Breast epithelium (tissue), 4 donors: Measurements from ENCODE around the gene LRCH4. TPM values are rescaled to one million over a fixed set of nuclear protein-coding genes. Genes with fewer than 3 reads are reported as not detected.

Experiments
- DNase-seq, 2 donors: peaks; one replicate each; pipeline ENCODE4 v3.0.0-alpha.2; 2019; ENCODE audit warnings: low spot score in 2 of 2
- H3K27ac ChIP-seq, 2 donors: fragments of 200-600 bp; sonication (generic) in 1 of 2; one replicate each; pipeline ENCODE4 v1.5.1; 2016 to 2019; ENCODE audit warnings: mild to moderate bottlenecking in 1 of 2
- H3K27me3 ChIP-seq, 2 donors: fragments of 200-600 bp; sonication (generic) in 1 of 2; one replicate each; pipeline versions ENCODE4 v1.5.1 to v1.6.0; 2017 to 2019; ENCODE audit warnings: control low read depth in 1 of 2, mild to moderate bottlenecking in 1 of 2
- H3K36me3 ChIP-seq: fragments of 200-600 bp; one replicate; pipeline ENCODE4 v1.5.1; 2019
- H3K4me1 ChIP-seq, 2 donors: fragments of 200-600 bp; sonication (generic); one replicate each; pipeline ENCODE4 v1.5.1; 2016 to 2019; ENCODE audit warnings: control low read depth in 1 of 2
- H3K4me3 ChIP-seq, 3 donors: fragments of 200-600 bp; sonication (generic); 1 replicate in 2 of 3; 2 replicates in 1 of 3; pipeline ENCODE4 v1.5.1; 2016 to 2019; ENCODE audit warnings: mild to moderate bottlenecking in 3 of 3, moderate library complexity in 2 of 3
- H3K9me3 ChIP-seq, 2 donors: fragments of 200-600 bp; sonication (generic) in 1 of 2; one replicate each; pipeline ENCODE4 v1.5.1; 2016 to 2019; ENCODE audit warnings: control low read depth in 1 of 2
- POLR2A ChIP-seq: fragments of 450-650 bp; IDR thresholded peaks from one replicate; pipeline ENCODE4 v1.6.1; 2016; ENCODE audit warnings: antibody characterized with exemption, mild to moderate bottlenecking, moderate library complexity
- POLR2AphosphoS5 ChIP-seq, 3 donors: sonication (generic); formaldehyde crosslinking; IDR thresholded peaks; one replicate each; pipeline ENCODE4 v1.6.1; 2017; ENCODE audit warnings: antibody characterized with exemption in 3 of 3
- intact Hi-C: fragments of 100-400 bp; cut with DNase I; formaldehyde crosslinking; loops from one replicate; pipeline ENCODE4 v1.15.1; 2023; ENCODE audit warnings: low total_unique reads
- total RNA-seq, 3 donors: library from RNA; depleted of rRNA; stranded (reverse); fragments of >200 nt; gene quantifications; one replicate each; pipeline ENCODE4 v1.1.0, GENCODE V29; 2016
- TF ChIP-seq, protein P1 (sequence below), 3 donors: fragments of 450-650 bp; IDR thresholded peaks; one replicate each; pipeline ENCODE4 v1.5.1; 2016 to 2017; ENCODE audit warnings: antibody characterized with exemption in 3 of 3, mild to moderate bottlenecking in 3 of 3, moderate library complexity in 3 of 3

The LRCH4 gene
- total RNA-seq, 3 donors from 2014 or later: 49.6 to 89.1 (median 88.1) TPM

GRCh38 chr7:100604976-100605911 lies 19.3 kb upstream of the LRCH4 start:
- intact Hi-C loops: loop anchor here (10.0 kb wide), 1 partner anchor 70 kb away; the partner anchor contains the start of gene GNB2
- DNase-seq: no peak
- Histone ChIP-seq H3K36me3 (no peaks in the 10 kb centered on the region), H3K9me3 (no peaks in the 10 kb centered on the region), H3K4me3 (peak overlapping the region; percentile 63 to 76 (median 69)), H3K4me1 (no peaks in the 10 kb centered on the region), H3K27me3 (no peaks in the 10 kb centered on the region), H3K27ac (peak overlapping the region; percentile 82)
- TF ChIP-seq POLR2A (no peak), POLR2AphosphoS5 (IDR thresholded peaks at IDR 0.05) (no peak)
- TF ChIP-seq, protein P1, sequence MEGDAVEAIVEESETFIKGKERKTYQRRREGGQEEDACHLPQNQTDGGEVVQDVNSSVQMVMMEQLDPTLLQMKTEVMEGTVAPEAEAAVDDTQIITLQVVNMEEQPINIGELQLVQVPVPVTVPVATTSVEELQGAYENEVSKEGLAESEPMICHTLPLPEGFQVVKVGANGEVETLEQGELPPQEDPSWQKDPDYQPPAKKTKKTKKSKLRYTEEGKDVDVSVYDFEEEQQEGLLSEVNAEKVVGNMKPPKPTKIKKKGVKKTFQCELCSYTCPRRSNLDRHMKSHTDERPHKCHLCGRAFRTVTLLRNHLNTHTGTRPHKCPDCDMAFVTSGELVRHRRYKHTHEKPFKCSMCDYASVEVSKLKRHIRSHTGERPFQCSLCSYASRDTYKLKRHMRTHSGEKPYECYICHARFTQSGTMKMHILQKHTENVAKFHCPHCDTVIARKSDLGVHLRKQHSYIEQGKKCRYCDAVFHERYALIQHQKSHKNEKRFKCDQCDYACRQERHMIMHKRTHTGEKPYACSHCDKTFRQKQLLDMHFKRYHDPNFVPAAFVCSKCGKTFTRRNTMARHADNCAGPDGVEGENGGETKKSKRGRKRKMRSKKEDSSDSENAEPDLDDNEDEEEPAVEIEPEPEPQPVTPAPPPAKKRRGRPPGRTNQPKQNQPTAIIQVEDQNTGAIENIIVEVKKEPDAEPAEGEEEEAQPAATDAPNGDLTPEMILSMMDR (IDR thresholded peaks at IDR 0.05): no peak

DNA sequence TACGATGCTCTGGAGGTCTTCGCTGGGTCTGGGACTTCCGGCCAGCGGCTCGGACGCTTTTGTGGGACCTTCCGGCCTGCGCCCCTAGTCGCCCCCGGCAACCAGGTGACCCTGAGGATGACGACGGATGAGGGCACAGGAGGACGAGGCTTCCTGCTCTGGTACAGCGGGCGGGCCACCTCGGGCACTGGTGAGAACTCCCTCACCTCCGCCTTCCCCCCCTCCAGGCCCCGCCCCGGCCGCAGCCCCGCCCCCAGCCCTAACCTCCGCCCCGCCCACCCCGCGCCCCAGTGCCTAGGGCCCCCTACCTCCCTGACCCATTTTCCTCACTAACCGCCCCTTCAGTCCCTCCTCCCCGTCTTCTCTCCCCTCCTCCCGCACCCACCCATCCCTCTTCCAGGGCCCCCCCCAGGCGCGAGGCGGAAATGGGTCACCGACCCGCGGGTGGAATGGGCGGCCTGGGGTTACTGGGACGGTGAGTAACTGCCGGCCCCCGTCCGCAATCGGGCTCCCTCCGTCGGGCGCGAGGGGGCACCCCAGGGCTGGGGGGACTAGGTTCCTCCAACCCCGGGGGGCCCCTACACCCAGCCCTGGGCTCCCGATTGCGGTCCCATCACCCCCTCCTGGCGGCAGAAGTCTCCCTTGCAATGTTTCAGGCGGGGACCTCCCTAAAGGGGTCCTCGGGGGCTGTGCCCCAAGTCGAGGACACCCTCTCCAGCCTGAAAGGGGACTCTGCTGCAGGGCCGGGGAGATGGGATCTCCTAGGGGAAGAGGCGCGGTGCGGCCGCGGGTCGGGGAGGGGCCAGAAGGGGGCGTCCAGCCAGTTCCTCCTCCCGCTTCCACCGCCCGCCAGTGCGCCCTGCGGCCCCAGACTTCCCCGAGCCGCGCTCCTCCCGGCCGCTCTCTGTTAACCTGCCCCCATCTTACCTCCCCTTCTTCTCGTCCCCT lies 18.4 kb upstream of the LRCH4 start:
- no peaks in the 10 kb centered on the region for H3K36me3 ChIP-seq
- intact Hi-C loops: loop anchor here (10.0 kb wide), 1 partner anchor 70 kb away; the partner anchor contains the start of gene GNB2
- no peaks in the 10 kb centered on the region for H3K27me3 ChIP-seq
- H3K4me3 ChIP-seq: peak overlapping the region; percentile 63 to 76 (median 69)
- peak; percentile 51 to 69 for DNase-seq
- TF ChIP-seq POLR2A: peak; percentile 47
- peak in 2 of 3 donors; percentile 38 to 63 for TF ChIP-seq POLR2AphosphoS5 (IDR thresholded peaks at IDR 0.05)
- TF ChIP-seq, protein P1 (IDR thresholded peaks at IDR 0.05): peak; percentile 44 to 61 (median 45)
- no peaks in the 10 kb centered on the region for H3K4me1 ChIP-seq
- H3K9me3 ChIP-seq: no peaks in the 10 kb centered on the region
- H3K27ac ChIP-seq: peak overlapping the region; percentile 82

DNA sequence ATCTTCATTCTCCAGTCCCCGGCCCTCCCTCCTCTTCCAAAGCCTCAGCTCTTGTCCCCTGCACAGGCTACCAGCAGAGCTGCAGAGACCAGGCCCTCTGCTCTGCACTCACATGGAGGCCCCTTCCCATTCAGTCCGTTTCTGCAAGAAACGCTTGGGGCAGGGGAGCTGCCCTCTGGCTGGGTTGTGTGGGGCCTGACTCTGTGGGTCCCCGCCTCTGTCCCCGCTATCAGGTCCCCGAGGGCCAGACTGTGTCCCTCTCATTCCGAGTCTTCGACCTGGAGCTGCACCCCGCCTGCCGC lies 17.7 kb upstream of the LRCH4 start:
- no peaks in the 10 kb centered on the region for H3K4me1 ChIP-seq
- peak overlapping the region; percentile 82 for H3K27ac ChIP-seq
- H3K27me3 ChIP-seq: no peaks in the 10 kb centered on the region
- intact Hi-C loops: loop anchor here (10.0 kb wide), 1 partner anchor 71 kb away; the partner anchor contains the start of gene GNB2
- H3K36me3 ChIP-seq: no peaks in the 10 kb centered on the region
- TF ChIP-seq POLR2A: no peak
- peak in 1 of 3 donors; percentile 4 for TF ChIP-seq POLR2AphosphoS5 (IDR thresholded peaks at IDR 0.05)
- H3K9me3 ChIP-seq: no peaks in the 10 kb centered on the region
- DNase-seq: no peak
- peak overlapping the region; percentile 63 to 76 (median 69) for H3K4me3 ChIP-seq

GRCh38 chr7:100602889-100603725 lies 17.2 kb upstream of the LRCH4 start:
- TF ChIP-seq, protein P1 (IDR thresholded peaks at IDR 0.05): no peak
- TF ChIP-seq POLR2AphosphoS5 (IDR thresholded peaks at IDR 0.05) (peak in 2 of 3 donors; percentile 73 to 82), POLR2A (no peak)
- intact Hi-C loops: loop anchor here (10.0 kb wide), 1 partner anchor 72 kb away; the partner anchor contains the start of gene GNB2
- H3K4me1 ChIP-seq: no peaks in the 10 kb centered on the region
- no peaks in the 10 kb centered on the region for H3K36me3 ChIP-seq
- no peaks in the 10 kb centered on the region for H3K9me3 ChIP-seq
- peak overlapping the region; percentile 63 to 76 (median 69) for H3K4me3 ChIP-seq
- peak; percentile 69 to 71 for DNase-seq
- H3K27me3 ChIP-seq: no peaks in the 10 kb centered on the region
- H3K27ac ChIP-seq: peak overlapping the region; percentile 82
